Measurements from ENCODE around the gene TEX38. TPM values are rescaled to one million over a fixed set of nuclear protein-coding genes. Genes with fewer than 3 reads are reported as not detected.

The TEX38 gene
- 0.22 TPM for total RNA-seq
- long read RNA-seq, result 0 reads

DNA sequence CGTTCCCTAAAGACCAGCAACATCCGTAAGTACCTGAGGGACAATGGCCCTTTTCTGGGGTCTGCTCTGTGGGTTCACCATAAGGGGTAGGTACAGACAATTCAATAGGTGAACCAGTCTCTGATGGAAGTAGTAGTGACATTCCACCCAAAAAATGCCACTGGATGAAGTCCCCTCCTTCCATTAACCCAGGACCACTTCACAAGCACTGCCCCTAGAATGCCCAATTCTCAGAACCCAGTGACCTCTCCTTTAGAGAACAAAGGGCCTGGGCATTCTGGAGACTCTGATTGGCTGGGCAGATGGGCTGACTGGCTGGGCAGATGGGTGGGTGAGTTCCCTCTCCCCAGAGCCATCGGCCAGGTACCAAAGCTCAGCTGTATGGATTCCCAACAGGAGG, at the start of gene TEX38:
TSS of gene TEX38 (plus strand) at position 301 of the 400 bp plus-strand sequence. CDS start at position 382, 81 bp downstream.
- DNase-seq, result no peak
- Histone ChIP-seq H3K9me3 (replicated peaks) (no peaks in the 10 kb centered on the region), H3K36me3 (peaks cover 21% of the 10 kb centered on the region), H3K4me3 (no peak within 1 kb of the TSS), H3K27me3 (ENCODE audit: low read depth) (no peaks in the 10 kb centered on the region), H3K27ac (replicated peaks) (no peak within 1 kb of the TSS), H3K4me1 (peaks cover 15% of the 10 kb centered on the region)
- TF ChIP-seq CTCF (IDR thresholded peaks at IDR 0.05; ENCODE audit: borderline replicate concordance), result no peak
- intact Hi-C loops (cut with micrococcal nuclease), result no loop called here

- no peaks in the 10 kb centered on the region for H3K36me3 ChIP-seq
Observed at GRCh38 chr1:46621930-46622329, 49.7 kb upstream of the TEX38 start.

DNA sequence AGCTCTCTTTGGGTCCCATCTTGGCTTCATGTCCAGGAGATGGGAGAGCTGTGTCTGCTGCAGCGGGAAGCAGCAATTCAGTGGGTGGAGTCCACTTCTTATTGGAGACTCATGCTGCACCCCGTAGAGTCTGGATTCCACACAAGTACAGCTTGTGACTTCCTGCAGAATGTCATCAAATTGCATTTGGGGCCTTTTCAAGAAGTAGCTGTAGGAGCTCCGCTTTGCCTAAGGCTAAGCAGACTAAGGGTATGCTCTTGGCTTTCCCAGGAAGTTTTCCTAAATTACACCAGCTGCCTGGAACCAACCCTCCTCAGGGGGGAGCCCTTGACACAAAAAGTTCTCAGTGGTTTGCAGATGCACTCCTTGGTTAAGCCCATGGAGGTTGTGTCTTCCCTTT, 49.3 kb upstream of the TEX38 start:
- no peak overlapping the region for H3K4me3 ChIP-seq
- H3K9me3 ChIP-seq (replicated peaks), result no peaks in the 10 kb centered on the region
- no peak for DNase-seq
- intact Hi-C loops (cut with micrococcal nuclease), result no loop called here
- H3K36me3 ChIP-seq, result no peaks in the 10 kb centered on the region
- no peak overlapping the region for H3K27ac ChIP-seq (replicated peaks)
- H3K4me1 ChIP-seq, result peaks cover 24% of the 10 kb centered on the region
- TF ChIP-seq CTCF (IDR thresholded peaks at IDR 0.05; ENCODE audit: borderline replicate concordance), result peak; percentile 62
- no peaks in the 10 kb centered on the region for H3K27me3 ChIP-seq (ENCODE audit: low read depth)

More at GRCh38 chr1:46621930-46622329, 49.7 kb upstream of the TEX38 start:
- DNase-seq, result no peak
- Histone ChIP-seq H3K9me3 (replicated peaks) (no peaks in the 10 kb centered on the region), H3K27ac (replicated peaks) (no peak overlapping the region), H3K27me3 (ENCODE audit: low read depth) (no peaks in the 10 kb centered on the region), H3K4me1 (peaks cover 28% of the 10 kb centered on the region), H3K4me3 (no peak overlapping the region)
- intact Hi-C loops (cut with micrococcal nuclease), result no loop called here
- TF ChIP-seq CTCF (IDR thresholded peaks at IDR 0.05; ENCODE audit: borderline replicate concordance), result no peak

- Histone ChIP-seq H3K36me3 (no peaks in the 10 kb centered on the region), H3K27me3 (ENCODE audit: low read depth) (no peaks in the 10 kb centered on the region), H3K4me3 (no peak overlapping the region), H3K4me1 (peaks cover 21% of the 10 kb centered on the region), H3K27ac (replicated peaks) (peak overlapping the region; percentile 40), H3K9me3 (replicated peaks) (no peaks in the 10 kb centered on the region)
- intact Hi-C loops (cut with micrococcal nuclease), result no loop called here
- TF ChIP-seq CTCF (IDR thresholded peaks at IDR 0.05; ENCODE audit: borderline replicate concordance), result no peak
- DNase-seq, result no peak
Observed at GRCh38 chr1:46623743-46624644, 47.7 kb upstream of the TEX38 start.

- TF ChIP-seq CTCF (IDR thresholded peaks at IDR 0.05; ENCODE audit: borderline replicate concordance), result no peak
- H3K36me3 ChIP-seq, result peaks cover 63% of the 10 kb centered on the region
- H3K4me3 ChIP-seq, result no peak overlapping the region
- H3K9me3 ChIP-seq (replicated peaks), result no peaks in the 10 kb centered on the region
- no peak overlapping the region for H3K27ac ChIP-seq (replicated peaks)
- no peak for DNase-seq
- no peaks in the 10 kb centered on the region for H3K4me1 ChIP-seq
- intact Hi-C loops (cut with micrococcal nuclease), result no loop called here
- no peaks in the 10 kb centered on the region for H3K27me3 ChIP-seq (ENCODE audit: low read depth)
Observed at GRCh38 chr1:46630719-46631118, 40.9 kb upstream of the TEX38 start.

Data from left ventricle myocardium inferior (tissue), 1 donor.